GM18511 (cell line): ENCODE data around the gene CMTM3.
"Not testable (repeated sequence)": the region's sequence is repeated elsewhere in the genome, so short reads cannot be mapped to it uniquely, and the experiment has no call there.

Experiments used
- ATAC-seq: cut with Tn5 transposase; IDR thresholded peaks from one replicate; pipeline ENCODE4 v1.9.1; 2021; ENCODE audit warnings: mild to moderate bottlenecking, moderate library complexity; ENCODE audit not compliant: unreplicated experiment

Gene CMTM3

DNA sequence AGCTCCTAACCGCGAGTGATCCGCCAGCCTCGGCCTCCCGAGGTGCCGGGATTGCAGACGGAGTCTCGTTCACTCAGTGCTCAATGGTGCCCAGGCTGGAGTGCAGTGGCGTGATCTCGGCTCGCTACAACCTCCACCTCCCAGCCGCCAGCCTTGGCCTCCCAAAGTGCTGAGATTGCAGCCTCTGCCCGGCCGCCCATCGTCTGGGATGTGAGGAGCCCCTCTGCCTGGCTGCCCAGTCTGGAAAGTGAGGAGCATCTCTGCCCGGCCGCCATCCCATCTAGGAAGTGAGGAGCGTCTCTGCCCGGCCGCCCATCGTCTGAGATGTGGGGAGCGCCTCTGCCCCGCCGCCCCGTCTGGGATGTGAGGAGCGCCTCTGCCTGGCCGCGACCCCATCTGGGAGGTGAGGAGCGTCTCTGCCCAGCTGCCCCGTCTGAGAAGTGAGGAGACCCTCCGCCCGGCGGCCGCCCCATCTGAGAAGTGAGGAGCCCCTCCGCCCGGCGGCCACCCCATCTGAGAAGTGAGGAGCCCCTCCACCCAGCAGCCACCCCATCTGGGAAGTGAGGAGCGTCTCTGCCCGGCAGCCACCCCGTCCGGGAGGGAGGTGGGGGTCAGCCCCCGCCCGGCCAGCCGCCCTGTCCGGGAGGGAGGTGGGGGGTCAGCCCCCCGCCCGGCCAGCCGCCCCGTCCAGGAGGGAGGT, 26.2 kb downstream of the CMTM3 start:
- ATAC-seq = not testable (repeated sequence)

DNA sequence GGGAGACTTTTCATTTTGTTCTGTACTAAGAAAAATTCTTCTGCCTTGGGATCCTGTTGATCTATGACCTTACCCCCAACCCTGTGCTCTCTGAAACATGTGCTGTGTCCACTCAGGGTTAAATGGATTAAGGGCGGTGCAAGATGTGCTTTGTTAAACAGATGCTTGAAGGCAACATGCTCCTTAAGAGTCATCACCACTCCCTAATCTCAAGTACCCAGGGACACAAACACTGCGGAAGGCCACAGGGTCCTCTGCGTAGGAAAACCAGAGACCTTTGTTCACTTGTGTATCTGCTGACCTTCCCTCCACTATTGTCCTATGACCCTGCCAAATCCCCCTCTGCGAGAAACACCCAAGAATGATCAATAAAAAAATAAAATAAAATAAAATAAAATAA, 27.1 kb downstream of the CMTM3 start:
- ATAC-seq = not testable (repeated sequence)

DNA sequence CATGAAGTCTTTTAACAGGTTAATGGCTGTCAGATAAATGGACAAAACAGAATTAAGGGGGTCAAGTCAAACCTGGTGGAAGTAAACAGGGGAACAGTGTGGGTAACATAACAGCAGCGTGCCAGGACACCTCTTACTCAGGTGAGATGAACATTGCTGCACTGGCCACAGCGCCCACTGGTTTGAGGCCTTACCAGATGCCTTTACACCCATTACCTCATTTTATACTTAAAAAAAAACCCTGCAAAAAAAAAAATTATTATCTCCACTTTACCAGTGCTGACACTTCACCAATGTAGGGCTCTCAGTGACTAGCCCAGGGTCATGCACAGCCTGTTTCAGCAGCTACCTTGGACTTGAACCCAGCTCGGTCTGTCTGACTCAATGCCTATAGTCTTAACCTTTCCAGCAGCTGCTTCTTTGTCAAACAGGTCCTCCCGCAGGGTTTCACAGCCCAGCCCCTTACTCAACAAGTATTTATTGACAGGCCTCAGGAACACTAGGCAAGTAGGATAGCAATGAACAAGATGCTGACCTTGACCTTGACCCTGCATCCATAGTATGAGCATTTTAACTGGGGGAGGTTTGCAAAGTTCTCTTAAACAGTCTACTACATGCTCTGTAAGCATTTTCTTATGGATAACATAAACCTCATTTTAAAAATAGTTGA, 30.2 kb downstream of the CMTM3 start:
- ATAC-seq = no peak

DNA sequence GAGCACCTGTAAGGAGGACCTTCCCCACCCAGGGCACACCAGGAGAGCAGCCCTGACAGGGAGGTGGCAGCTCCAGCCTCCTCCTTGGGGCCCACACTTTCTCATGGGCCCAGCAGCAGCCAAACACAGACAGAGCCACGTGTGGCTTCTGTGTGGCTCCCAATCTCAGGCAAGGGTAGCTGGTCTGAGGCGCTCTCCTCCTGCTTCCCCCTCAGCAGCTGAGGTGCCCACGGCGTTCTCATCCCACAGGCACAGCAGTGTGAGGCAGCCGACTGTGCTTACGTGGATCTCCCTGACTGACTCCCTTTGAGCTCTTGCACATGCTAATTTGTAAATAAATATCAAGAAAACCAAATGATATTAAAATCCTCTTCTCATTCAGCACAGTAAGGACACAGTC, 30.9 kb downstream of the CMTM3 start:
- no peak for ATAC-seq

DNA sequence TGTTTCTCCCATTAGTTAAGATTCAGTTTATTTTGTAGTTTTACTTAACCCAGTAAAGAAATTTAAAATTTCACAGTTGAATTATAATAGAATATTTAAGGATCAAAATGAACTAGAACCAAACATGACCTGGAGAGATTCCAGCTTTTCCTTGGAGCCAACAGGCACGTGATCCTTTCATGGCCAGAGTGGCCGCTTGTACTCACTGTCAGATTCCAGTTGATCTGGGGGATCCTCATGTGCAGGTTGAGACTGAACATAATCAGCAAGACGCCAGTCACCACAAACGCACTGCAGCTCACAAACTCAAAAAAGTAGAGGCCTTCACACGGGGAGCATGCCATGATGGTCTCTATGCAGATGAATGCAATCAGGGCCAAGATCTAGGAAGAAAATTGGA, 31.7 kb downstream of the CMTM3 start:
- ATAC-seq = no peak

DNA sequence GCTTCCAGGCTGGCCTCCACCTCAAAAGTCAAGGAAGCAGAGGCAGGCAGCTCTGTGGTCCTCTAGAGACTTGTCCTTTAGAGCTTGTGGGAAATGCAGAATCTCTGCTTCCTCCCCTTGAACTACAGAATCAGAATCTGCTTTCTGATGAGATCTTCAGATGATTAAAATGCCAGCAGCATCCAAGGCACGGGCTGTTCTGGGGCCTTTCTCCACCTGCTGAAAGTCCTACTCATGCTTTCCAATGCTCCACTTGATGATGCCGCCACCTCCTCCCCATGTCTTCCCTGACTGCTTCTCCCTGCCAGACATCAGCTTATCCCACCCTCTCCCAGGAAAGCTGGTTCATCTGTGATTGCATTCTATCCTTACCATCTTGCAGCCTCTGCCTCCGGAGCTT, 33.3 kb downstream of the CMTM3 start:
- ATAC-seq = no peak

DNA sequence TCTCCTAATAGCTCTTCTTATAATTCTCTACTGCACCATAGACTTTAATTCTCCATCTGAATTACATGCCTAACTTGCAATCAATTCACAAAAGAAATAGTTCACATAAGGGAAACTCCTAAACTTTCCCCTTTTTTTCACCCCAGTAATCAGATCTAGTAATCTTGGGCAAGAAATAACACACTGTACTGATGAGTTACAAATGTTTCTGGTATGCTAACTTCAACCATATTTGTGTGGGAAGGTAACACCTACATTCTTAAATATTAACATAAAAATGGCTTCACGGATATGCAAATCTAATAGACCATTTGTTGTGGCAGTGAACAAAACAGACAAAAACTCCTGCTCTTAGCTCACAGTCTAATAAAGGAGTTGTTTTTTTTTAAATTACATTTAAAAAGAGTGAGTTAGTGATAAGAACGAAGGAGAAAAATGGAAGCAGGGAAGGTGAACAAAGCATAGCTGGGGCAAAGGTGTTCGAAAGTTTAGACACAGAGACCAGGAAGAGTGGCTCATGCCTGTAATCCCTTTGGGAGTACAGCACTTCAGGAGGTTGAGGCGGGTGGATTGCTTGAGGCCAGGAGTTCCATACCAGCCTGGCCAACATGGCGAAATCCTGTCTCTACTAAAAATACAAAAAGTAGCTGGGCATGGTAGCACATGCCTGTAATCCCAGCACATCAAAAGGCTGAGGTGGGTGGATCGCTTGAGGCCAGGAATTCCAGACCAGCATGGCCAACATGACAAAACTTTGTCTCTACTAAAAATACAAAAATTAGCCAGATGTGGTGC, 34.8 kb downstream of the CMTM3 start:
- no peak for ATAC-seq

DNA sequence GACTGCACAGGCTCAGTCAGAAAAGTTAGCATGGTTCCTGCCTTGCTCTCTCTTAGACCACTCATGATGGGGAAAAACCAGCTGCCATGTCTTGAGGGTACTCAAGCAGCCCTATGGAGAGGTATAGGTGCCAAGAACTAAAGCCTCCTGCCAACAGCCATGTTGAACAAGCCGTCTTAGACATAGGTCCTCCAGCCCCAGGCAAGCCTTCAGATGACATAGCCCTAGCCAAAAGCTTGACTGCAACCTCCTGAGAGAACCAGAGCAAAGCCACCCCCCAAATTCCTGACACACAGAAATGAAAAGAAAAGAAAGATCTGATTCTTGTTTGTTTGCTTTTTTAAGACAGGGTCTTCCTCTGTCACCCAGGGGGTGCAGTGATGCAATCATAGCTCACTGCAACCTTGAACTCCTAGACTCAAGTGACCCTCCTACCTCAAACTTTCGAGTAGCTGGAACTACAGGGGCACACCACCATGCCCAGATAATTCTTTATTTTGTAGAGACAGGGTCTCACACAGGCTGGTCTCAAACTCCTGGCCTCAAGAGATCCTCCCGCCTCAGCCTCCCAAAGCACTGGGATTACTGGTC, 36.3 kb downstream of the CMTM3 start:
- no peak for ATAC-seq

DNA sequence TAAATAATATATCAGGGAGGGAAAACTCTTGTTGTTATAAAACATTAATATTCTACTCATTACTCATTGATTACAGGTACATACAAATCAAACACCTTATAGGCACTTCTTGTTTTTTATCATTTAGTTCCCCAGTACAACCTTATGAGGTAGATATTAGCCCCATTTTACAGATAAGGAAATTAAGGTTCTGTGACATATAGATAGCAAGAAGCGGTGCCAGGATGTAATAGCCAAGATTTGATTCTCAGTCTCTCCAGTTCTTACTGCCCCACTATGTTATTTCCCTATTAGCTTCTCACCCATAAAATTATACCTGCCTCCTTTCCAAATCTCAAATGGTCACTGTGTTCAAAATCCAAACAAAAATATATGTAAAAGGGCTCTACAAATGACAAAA, 36.9 kb downstream of the CMTM3 start:
- ATAC-seq = no peak

DNA sequence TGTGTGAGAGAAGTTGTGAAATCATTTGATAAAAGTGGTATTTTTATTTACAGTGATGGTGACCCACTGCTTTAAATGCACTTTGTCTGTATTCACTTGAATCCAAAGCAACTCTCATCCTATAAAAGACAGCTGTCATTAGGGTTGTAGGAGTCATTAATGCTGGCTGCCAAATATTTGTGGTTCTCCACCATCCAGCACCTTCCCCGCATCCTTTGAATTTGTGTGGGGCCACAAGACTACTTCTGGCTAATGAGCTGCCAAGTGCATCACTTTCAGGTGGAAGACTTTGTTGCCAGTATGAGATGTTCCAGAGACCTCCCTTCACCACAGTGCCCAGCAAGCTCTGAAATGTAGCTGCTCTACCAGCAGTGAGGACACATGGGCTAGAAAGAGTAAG, 43.4 kb downstream of the CMTM3 start:
- ATAC-seq = no peak

DNA sequence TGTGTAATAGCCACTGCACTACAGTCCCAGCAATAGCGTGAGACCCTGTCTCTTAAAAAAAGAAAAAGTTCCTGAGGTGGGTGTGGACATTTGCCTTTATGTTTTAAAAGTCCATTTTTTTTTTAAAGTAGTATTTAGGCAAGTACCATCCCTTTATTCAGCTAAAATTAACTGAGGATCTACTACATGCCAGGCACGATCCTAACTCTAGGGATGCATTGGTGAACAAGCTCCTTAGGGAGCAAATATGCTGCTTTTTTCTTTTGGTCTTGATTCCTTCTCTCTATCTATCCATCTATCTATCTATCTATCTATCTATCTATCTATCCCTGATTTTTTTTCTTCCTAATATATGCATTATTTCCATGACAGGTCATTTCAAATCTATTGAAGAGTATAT, 44.7 kb downstream of the CMTM3 start:
- ATAC-seq = no peak

DNA sequence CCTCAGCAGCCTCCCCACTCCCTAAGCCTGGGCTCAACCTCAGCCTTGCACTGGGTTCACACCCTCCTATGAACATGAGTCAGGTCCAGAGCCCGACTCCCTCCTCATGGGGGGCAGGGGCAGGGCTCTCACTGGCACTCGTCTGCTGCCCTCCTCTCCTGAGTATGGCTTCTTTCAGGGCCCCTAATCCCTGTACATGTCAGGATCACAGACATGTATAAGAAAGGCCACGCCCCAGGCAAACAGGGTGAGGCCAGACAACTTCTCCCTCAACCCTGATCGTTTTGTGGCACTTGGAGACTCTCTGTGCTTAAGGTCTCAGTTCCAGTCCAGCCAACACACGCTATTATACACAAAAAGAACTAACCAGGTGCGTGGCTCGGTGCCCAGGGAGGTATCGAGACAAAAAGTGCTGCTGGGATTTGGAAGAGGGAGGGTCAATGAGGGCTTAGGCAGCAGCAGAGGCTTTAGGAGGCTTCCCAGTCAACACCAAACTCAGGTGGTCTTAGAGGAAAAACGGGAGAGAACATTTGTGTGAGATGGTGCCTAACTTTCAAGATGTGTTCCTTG, 45.2 kb downstream of the CMTM3 start:
- ATAC-seq = no peak

DNA sequence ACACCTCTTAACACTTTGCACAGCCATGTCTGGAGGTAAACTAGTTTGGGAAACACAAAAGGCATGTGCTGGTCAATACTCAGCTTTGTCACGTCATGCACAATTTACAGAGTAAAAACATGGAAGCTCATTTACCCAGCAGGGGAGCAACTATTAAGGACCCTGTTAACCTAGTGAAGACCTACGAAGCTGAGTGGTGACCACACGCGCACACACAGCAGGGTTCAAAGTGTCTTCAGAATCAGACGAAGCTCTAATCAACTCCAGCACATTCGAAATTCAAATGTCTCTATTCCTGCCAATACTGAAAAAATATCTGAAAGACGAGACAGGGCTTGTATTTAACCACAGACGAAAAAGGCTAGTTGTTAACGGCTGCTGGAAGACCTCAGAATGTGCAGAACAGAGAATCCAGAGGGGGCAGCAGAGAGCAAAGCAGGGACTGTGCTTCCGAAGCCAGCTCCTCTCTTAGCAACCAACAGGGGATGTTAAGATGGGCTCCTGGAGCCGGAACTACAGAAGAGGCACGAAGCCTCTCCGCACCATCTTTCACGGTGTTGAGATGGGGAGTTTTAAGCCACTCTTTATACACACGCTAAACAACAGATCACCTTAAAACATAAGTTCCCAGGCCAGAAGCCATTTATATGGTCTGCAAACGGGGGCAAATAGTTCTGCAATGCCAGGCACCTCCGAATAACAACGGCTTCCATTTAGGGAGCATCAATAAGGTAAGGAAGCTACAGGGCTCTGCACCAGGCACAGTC, 46.4 kb downstream of the CMTM3 start:
- peak; percentile 73 for ATAC-seq

DNA sequence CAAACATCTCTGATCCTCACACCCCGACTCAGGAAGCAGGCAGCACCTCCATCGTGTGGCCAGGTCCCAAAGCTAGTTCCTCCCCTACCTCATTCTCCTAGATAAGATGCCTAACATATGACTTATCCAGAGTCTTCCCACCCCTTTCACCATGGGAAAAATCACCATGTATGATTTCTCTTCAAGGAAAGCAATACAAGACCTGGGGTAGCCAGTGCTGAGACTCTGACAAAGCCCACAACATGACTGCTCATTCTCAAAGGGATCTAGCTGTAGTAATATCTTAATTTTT, 46.9 kb downstream of the CMTM3 start:
- no peak for ATAC-seq

DNA sequence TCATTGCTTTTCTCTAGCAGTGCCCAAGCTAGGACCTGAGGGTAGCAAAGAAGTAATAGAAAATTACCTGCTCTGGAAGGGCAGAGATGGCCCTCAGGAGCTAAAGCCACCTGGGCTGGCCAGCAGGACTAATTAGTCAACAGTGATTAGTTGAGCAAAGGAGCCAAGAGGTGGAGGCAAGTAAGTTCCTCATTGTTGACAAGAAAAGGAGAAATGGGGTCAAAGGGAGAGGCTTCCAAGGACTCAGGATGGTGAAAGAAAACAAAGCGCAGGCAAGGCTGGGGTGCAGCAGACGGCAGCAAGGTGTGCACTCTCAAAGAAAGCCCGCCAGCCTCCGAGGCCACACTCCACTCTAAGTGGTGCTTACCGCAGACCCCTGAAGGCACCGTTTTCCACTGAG, 47.5 kb downstream of the CMTM3 start:
- no peak for ATAC-seq

DNA sequence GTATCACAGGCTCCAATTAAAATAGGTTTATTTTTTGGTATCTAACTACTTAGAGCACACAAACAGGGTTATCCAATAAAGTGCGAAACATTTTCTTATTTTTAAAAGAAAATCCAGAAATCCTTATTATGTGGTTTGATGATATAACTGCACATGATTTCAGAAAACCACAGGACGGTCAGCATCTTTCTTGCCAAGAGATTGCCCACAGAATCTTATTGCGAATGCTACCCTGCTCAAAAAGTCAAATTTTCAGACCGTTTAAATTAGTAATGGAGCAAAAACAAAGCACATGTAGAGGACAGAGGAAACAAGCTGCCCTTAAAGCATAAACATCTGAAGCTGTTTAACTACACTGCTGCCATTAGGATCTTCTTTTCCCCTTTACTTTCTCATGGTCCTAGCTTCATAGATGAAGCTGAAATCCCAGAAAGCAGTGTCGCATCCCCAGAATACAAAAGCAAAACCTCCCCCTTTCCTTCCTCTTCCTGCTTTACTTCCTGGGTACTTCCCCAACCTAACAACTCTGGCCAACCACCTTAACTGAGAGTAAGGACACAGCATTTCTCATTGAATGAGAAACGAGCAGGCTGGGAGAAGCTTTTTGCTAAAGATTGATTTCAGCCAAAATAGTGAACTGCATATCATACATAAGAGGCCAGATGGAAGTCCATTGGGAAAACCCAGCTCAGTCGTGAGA, 48.3 kb downstream of the CMTM3 start:
- ATAC-seq = no peak

DNA sequence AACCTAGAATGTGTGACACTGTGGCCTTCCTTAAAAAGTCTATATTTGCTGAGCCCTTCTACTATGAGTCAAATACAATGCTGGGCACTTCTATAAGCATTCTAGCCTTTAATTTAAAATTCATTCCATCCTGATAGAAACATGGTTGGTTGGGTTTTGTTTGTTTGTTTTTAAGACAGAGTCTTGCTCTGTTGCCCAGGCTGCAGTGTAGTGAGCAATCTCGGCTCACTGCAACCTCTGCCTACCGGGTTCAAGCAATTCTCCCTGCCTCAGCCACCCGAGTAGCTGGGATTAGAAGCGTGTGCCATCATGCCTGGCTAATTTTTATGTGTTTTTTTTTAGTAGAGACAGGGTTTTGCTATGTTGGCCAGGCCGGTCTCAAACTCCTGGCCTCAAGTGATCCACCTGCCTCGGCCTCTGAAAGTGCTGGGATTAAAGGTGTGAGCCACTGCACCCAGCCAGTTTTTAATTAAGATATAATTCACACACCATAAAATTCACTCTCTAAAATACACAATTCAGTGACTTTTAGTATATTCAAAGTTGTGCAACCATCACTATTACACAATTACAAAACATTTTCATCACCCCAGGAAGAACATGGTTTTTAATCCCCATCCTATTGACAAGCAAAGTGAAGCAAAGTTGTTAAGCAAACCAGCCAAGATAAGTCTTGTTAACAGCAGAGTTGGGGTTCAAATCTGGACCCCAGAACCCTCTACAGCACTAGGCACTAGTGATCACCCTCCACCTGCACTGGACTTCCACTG, 49.3 kb downstream of the CMTM3 start:
- no peak for ATAC-seq

DNA sequence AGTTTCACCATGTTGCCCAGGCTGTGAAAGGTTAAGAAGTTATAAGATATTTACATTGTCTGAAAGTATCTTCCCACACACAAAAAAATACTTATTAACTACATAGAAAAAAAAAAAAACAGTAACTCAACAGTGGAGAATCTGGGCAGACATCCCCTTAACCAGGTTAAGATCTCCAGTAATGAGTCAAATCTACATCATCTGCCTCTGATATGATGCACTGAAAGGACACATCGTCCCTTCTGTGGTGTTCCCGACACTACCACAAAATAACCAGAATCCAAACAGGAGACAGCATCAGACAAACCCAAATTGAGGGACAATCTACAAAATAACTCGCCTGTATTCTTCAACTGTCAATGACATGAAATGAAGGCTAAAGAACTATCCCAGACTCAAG, 52.0 kb downstream of the CMTM3 start:
- no peak for ATAC-seq

DNA sequence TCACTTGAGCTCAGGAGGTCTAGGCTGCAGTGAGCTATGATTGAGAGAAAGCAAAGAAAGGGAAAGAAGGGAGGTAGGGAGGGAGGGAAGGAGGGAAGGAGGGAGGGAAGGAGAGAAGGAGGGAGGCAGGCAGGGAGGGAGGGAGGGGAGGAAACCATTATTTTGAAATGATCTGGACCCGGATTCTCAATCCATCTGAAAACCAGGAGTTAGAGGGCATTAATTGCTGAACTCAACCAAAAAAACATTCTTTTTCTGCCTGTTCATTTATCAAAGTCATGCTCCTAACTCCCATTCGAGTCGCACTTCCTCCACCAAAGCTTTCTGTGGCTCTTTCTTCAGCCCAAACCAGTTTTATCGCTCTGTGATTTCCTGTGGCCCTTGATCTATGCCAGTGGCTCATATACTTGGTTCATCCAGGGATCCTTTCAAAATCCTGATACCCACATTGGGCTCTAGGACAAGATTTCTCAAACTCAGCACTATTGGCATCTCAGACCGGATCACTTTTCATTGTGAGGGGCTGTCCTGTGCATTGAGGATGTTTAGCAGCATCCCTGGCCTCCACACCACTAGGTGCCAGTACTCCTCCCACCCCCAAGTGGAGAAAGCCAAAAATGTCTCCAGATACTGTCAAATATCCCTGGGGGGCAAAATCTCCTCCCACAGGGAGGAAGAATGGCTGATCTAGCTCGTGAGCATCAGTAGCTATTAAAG, 53.8 kb downstream of the CMTM3 start:
- ATAC-seq = no peak
